HCEC 1CT (cell line): ENCODE data around the gene DNM2.

Experiments
- DNase-seq: peaks from one replicate; pipeline ENCODE4 v3.0.0-alpha.2; 2017

Gene DNM2

GRCh38 chr19:10788146-10788545 is 70.3 kb downstream of the DNM2 start:
- DNase-seq: no peak

- no peak for DNase-seq
These were observed 72.0 kb downstream of the DNM2 start for GRCh38 chr19:10789866-10790265.

DNA sequence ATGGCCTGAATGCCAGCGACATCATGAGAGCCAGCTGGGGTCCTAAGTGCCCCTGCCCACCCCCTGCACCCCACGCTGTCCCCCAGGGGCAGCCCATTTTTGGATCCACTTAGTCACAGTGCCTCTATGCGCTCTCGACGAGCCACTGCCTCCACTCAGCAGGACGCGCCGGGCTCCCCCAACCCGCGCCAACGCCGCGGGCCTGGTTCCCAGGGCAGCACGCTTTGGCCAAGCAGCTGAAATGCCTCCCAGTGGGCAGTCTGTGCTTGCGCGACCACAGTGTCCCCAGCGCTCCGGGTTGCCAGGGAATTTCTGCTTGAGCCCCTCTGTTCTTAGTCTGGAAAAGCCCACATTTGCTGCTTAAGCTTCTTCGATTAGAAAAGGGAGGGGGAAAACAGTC is 78.8 kb downstream of the DNM2 start:
- no peak for DNase-seq

DNA sequence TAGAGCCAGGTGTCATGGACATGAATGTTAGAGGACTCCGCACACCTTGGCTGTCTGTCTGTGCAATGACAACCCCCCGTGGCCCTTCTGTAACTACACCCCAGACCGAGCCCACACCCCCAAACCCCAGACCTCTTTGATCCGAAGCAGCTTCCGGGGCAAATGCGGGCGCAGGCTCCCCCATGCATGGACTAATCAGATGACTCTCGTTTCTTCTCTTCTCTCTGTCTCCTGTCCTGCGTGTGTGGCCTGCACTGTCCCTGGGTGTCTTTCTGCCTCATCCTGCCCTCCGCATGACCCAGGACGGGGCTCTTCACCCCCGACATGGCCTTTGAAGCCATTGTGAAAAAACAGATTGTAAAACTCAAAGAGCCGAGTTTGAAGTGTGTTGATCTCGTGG is 79.2 kb downstream of the DNM2 start:
- no peak for DNase-seq

DNA sequence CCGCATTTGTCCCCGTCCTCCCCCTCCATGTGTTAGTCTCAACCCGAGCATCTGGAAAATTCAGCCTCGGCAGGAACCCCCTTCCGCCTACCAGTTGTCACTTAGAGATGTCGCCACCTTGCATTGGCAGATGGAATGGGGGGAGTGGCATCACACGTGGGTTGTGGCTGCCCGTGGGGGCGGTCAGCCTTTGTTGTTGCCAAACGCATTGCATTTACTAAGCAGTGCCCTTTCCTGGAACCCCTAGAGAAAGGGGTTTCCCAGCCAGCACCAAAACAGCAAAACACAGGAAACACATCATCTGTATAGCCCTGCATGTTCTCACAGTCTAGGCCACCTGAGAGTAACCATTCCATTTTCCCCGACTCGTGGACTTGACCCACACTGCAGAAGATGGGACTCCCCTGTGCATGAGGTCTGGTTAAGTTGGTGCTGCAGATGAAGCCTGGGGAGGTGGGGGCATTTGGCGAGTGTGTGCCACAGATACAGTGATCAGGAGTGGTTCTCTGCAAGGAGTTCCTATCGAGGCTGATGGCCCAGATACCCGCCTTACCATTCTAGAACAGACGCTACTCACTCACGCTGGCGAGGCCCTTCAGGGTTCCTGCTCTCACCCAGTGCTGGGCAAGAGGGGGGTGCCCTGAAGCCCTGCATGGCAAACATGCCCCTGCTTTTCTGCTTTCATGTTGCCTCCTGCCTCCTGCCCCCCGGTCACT is 79.8 kb downstream of the DNM2 start:
- DNase-seq: no peak

GRCh38 chr19:10800488-10800887 is 82.6 kb downstream of the DNM2 start:
- DNase-seq: no peak

DNA sequence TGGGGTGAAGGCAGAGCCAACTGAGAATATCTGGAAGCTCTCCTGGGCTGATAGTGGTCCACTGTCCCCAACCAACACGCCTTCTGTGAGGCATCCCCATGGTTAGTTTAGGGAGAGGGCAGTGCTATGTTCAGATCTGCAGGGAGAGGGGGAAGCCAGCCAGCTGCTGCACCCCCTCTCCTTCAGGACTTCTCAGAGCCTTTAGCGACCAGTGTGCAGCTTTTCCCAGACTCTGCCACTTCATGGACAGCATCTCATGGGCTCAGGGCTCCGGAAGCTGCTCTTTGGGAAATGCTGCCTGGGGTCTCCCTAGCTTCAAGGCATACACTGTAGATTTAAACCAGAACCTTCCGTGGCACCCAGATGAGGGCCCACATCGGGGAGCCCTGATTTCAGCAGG is 84.6 kb downstream of the DNM2 start:
- no peak for DNase-seq

DNA sequence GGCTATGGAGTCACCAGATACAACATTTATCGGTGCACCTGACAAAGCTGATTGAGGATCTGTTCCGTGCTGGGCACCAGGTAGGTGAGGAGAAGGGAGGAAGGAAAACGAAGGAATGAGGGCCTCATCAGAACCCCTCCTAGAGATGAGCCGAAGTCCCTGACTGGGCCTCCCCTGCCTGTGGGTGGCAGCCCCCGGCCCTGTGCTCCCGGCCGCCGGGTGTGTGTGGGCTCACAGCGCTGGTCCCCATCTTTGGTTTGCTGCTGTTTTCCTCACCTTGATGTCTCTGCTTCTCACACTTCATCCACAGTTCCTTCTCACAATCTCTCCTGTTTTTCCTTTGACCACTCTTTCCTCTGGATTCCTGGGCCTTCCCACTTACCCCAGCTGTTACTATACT is 85.4 kb downstream of the DNM2 start:
- DNase-seq: no peak

DNA sequence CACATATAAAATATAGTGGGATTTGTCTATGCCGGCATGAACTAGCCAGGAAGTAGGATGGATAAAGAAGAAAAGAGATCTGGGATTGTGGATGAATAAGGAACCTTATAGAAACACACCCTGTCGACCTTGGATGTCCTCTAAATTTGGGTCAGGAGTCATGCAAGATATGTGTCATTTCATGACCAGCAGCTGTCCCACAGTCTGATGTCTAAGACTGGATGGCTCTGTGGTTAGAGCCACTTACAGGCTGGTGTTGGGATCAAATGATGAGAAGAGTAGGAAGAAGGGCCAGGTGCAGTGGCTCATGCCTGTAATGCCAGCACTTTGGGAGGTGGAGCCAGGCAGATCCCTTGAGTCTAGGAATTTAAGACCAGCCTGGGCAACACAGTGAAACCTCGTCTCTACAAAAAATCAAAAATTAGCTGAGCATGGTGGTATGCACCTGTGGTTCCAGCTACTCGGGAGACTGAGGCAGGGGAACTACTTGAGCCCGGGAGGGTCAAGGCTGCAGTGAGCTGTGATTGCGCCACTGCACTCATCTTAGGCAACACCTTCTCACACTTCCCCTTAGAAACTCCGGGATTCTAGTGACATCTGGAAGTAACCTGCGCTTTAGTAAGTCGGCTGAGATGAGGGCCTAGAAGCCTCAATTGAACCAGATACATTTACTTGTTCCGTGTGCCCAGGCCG is 87.3 kb downstream of the DNM2 start:
- DNase-seq: no peak

DNA sequence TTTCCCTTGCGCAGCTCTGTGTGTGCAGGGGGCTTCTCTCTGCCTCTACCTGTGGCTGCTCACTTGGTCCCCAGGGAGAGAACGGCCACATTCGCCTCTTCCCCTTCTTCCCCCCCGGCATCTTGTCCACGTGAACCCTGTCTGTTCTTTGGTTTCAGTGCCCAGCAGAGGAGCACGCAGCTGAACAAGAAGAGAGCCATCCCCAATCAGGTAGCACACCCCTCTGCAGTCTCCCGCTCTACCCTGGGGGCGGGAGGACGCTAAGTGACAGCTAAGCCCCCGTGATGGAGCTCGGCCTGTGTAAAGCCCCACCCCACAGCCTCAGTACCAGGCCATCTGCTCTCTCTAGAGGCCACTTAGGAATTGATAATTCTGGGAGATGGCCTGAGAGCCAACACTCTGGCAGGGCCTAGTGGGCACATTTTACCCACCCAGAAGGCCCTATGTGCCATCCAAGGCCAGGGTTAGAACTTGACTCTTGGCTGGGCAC is 87.9 kb downstream of the DNM2 start:
- DNase-seq: no peak

DNA sequence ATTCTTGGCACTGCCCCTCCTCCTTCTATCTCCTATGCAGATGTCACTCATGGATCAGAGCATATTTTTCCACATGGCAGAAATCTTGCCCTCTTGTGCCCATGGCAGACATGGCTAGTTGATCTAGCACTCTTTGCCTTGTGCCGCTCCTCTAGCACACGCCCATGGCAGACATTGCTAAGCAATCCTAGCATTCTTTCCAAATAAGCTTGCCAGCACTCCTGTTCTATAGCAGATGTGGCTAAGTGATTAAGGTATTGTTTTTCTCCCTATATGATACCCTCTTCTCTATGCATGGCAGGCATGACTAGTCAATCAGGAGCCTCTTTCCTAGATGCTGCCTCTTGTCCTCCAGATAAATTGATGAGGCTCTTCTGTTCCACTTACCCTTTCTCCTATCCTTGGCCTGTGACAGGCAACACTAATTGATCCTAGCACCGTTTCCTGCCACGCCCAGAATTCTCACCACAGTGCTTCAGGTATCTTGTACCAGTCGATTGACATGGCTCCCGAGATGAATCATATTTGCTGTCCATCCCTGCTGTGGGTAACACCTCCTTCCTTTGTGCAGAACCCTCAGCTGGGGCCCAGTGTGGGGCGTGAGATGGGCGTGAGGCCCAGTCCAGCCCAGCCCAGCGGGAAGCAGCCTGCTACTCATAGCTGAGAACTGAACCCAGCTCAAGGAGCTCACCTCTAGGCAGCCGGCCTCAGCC is 91.2 kb downstream of the DNM2 start:
- DNase-seq: no peak

DNA sequence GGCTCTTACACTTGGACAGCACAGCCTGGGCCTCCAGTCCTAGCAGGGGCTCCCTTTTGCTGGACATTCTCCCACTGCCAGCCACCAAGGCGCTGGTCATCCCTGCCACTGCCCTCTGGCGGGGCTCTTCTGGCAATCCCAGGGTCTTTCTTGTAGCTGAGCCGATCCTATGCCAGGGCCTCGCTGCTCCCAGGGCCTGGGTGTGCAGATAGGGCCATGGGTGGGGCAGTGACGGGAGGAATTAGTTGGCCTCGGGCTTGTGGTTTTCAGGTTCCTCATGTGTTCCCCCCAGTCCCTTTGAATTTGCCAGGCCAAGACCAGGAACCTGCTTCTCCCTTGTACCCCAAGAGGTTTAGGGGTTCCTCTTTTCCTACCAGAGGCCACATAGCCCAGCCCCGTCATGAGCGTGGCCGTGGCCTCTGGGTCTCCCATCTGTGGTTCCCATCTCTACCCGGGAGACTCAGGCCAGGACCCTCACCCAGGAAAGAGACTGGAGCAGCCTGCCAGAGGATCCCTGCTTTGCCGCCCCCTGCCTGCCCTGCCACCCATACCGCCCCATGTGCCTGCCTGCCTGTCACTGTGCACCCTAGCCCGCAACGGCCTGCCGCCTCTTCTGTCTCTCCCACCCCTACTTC is 91.9 kb downstream of the DNM2 start:
- no peak for DNase-seq

DNA sequence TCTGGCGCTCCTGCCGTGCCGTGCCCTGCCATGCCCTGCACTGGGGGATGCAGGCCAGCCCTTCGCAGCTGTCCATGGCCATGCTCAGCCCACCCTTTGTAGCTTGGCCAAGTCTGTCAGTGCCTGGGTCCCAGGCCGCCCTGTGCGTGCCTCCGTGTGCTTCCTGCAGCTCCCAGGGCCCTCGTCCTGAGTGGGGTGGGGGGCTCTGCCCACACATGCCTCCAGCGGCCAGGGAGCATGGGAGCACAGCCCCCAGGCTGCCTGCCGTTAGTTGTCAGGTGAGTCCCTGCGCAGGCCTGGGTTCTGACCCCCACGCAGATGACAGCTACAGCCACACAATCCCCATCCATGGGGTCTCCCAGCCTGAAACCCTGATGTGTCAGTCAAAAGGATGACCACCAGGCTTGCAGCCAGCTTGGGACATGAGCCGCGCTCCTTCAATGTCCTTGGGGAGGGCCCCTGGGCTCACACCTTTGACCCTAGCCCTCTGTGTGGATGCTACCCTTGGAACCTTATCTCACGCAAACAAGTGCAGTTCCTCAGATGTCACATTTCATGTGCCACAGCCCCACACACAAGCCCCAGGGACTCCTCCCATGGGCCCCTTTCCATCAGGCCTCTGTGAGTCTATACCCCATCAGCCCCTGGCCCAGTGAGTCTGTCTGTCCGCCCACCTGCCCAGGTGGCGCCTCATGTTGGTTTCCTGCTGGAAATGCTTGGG is 93.7 kb downstream of the DNM2 start:
- DNase-seq: no peak

DNA sequence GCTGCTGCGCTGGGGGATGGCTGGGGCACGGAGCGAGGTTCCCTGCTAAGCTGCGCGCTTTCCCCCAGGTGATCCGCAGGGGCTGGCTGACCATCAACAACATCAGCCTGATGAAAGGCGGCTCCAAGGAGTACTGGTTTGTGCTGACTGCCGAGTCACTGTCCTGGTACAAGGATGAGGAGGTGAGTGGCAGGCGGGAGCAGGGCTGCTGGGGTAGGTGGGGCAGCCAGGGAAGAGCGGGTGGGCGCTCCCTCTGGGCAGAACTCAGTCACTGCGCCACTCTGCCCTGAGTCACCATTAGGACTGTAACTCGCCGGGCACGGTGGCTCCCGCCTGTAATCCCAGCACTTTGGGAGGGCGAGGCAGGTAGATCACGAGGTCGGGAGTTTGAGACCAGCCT is 94.3 kb downstream of the DNM2 start:
- no peak for DNase-seq

GRCh38 chr19:10812902-10813404 is 95.1 kb downstream of the DNM2 start:
- peak; percentile 95 for DNase-seq

GRCh38 chr19:10815007-10815536 is 97.2 kb downstream of the DNM2 start:
- DNase-seq: no peak

GRCh38 chr19:10815969-10816644 is 98.2 kb downstream of the DNM2 start:
- DNase-seq: peak; percentile 59

- DNase-seq: no peak
These were observed 98.8 kb downstream of the DNM2 start for GRCh38 chr19:10816691-10817090.

DNA sequence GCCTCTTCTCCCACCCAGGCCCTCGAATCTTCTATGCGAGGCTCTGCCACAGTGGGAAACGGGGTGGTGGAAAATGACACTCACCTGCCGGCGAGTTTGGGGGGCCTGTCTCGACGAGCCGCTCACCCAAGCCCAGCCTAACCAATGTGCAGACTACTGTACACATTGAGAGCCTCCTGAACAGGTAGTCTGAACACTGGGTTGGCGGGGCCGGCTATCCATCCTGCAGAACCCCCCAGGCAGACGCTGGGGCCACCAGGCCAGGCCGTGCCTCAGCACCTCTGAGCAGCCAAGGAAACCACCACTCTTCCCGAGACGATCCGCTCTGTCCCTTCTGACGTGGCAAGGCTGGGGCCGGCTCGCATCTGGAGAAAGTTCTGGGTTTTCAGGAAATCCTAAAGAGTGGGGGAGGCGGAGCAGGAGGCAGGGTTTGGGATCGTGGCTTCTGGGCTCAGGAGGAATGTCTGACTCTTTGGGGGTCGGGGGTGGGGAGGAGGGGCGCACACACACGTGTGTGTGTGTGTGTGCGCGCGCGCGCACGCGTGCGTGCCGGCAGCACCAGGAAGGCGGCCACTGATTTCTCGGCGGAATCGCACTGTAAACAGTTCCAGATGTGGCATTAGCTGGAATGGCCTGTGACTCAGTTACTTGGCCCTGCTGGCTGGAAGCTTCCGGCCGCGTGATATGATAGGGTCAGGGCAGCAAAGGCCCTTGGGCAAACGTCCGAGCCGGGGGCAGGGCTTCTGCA is 99.6 kb downstream of the DNM2 start:
- DNase-seq: peak; percentile 99

- no peak for DNase-seq
These were observed 100.6 kb downstream of the DNM2 start for GRCh38 chr19:10818301-10819123.
